OCI-LY7 (cell line): Measurements from ENCODE around the gene GYG2.
"Not testable (repeated sequence)": the region's sequence is repeated elsewhere in the genome, so short reads cannot be mapped to it uniquely, and the experiment has no call there.

Source experiments
- CTCF ChIP-seq: fragments of 200-600 bp; sonication (generic); conservative IDR thresholded peaks from 2 replicates; pipeline ENCODE4 v1.5.1; 2014; ENCODE audit warnings: mild to moderate bottlenecking, antibody characterized with exemption, low read length, moderate library complexity, mixed read lengths
- EZH2phosphoT487 ChIP-seq: fragments of 200-600 bp; sonication (generic); IDR thresholded peaks from 2 replicates; pipeline ENCODE4 v1.6.1; 2018; ENCODE audit warnings: low read depth, borderline replicate concordance, mild to moderate bottlenecking, mixed run types, antibody characterized with exemption, low read length, moderate library complexity, mixed read lengths

- TF ChIP-seq CTCF, EZH2phosphoT487: not testable (repeated sequence)
These were observed 97.5 kb downstream of the GYG2 start for GRCh38 chrX:2926255-2926654.
